ENCODE results near the gene OR2A5.

- TF ChIP-seq CTCF (IDR thresholded peaks at IDR 0.05; ENCODE audit: low read length): no peak
- TF ChIP-seq EZH2 (IDR thresholded peaks at IDR 0.05; ENCODE audit: borderline replicate concordance, low read length): no peak
Observed at GRCh38 chr7:144049491-144049890, 743 bp downstream of the OR2A5 start.

All from OCI-LY1 (cell line).